Panc1 (cell line): Measurements from ENCODE around the gene TMEM239.

Experiments used
- CTCF ChIP-seq: fragments of 450-650 bp; IDR thresholded peaks from 2 replicates; pipeline ENCODE4 v1.5.1; 2017; ENCODE audit warnings: mild to moderate bottlenecking
- POLR2AphosphoS5 ChIP-seq: IDR thresholded peaks from 2 replicates; pipeline ENCODE4 v1.6.1; 2012; ENCODE audit warnings: mild to moderate bottlenecking, low read depth, low read length, moderate library complexity
- SIN3A ChIP-seq: IDR thresholded peaks from 2 replicates; pipeline ENCODE4 v1.6.1; 2012; ENCODE audit warnings: low read depth, mild to moderate bottlenecking, low read length, moderate library complexity, borderline replicate concordance; ENCODE audit not compliant: insufficient read depth
- TCF7L2 ChIP-seq: IDR thresholded peaks from 2 replicates; pipeline ENCODE4 v1.6.1; 2011; ENCODE audit warnings: mild to moderate bottlenecking, low read depth, low read length, inconsistent platforms
- TF ChIP-seq, protein P1 (sequence below), 2 experiments: IDR thresholded peaks; 2 replicates each; pipeline ENCODE4 v1.6.1; 2011 to 2012; ENCODE audit warnings: low read depth in 2 of 2, control low read depth in 1 of 2, low read length in 1 of 2, mild to moderate bottlenecking in 1 of 2, moderate library complexity in 1 of 2; ENCODE audit not compliant: insufficient read depth in 1 of 2

- TF ChIP-seq CTCF (no peak), SIN3A (no peak), POLR2AphosphoS5 (no peak), TCF7L2 (no peak)
- TF ChIP-seq, protein P1, sequence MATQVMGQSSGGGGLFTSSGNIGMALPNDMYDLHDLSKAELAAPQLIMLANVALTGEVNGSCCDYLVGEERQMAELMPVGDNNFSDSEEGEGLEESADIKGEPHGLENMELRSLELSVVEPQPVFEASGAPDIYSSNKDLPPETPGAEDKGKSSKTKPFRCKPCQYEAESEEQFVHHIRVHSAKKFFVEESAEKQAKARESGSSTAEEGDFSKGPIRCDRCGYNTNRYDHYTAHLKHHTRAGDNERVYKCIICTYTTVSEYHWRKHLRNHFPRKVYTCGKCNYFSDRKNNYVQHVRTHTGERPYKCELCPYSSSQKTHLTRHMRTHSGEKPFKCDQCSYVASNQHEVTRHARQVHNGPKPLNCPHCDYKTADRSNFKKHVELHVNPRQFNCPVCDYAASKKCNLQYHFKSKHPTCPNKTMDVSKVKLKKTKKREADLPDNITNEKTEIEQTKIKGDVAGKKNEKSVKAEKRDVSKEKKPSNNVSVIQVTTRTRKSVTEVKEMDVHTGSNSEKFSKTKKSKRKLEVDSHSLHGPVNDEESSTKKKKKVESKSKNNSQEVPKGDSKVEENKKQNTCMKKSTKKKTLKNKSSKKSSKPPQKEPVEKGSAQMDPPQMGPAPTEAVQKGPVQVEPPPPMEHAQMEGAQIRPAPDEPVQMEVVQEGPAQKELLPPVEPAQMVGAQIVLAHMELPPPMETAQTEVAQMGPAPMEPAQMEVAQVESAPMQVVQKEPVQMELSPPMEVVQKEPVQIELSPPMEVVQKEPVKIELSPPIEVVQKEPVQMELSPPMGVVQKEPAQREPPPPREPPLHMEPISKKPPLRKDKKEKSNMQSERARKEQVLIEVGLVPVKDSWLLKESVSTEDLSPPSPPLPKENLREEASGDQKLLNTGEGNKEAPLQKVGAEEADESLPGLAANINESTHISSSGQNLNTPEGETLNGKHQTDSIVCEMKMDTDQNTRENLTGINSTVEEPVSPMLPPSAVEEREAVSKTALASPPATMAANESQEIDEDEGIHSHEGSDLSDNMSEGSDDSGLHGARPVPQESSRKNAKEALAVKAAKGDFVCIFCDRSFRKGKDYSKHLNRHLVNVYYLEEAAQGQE (IDR thresholded peaks at IDR 0.05; ENCODE audit: insufficient read depth in 1 of 2, low read depth in 2 of 2, low read length in 1 of 2): no peak
These were observed 49.5 kb downstream of the TMEM239 start for GRCh38 chr20:2865630-2866029.
